ENCODE measurements around the gene LCN1. TPM values are rescaled to one million over a fixed set of nuclear protein-coding genes. Genes with fewer than 3 reads are reported as not detected.
A peak's percentile ranks its signal among the peaks of the same experiment; 100 is the strongest.

Gene LCN1
- total RNA-seq, 2 donors from 2014 or later = not detected

- ATAC-seq (no peak), DNase-seq (peak; percentile 65 to 75 (median 68))
- no peak overlapping the region for H3K4me3 ChIP-seq
- H3K27me3 ChIP-seq = no peaks in the 10 kb centered on the region
- intact Hi-C loops (cut with DNase I) = no loop called here
- H3K36me3 ChIP-seq (replicated peaks in 1 of 2; ENCODE audit: insufficient read depth in 1 of 2, low read depth in 2 of 2) = peaks cover 7 to 10% of the 10 kb centered on the region in 2 donors
- H3K4me1 ChIP-seq = peaks cover 21% of the 10 kb centered on the region
- 60 to 63% methylated on average over 9 to 21 of the region's 21 CpGs for WGBS, 2 donors
- H3K9me3 ChIP-seq = no peaks in the 10 kb centered on the region
- no peak overlapping the region for H3K27ac ChIP-seq
- TF ChIP-seq POLR2A (IDR thresholded peaks at IDR 0.05) = no peak
- TF ChIP-seq, protein P1, sequence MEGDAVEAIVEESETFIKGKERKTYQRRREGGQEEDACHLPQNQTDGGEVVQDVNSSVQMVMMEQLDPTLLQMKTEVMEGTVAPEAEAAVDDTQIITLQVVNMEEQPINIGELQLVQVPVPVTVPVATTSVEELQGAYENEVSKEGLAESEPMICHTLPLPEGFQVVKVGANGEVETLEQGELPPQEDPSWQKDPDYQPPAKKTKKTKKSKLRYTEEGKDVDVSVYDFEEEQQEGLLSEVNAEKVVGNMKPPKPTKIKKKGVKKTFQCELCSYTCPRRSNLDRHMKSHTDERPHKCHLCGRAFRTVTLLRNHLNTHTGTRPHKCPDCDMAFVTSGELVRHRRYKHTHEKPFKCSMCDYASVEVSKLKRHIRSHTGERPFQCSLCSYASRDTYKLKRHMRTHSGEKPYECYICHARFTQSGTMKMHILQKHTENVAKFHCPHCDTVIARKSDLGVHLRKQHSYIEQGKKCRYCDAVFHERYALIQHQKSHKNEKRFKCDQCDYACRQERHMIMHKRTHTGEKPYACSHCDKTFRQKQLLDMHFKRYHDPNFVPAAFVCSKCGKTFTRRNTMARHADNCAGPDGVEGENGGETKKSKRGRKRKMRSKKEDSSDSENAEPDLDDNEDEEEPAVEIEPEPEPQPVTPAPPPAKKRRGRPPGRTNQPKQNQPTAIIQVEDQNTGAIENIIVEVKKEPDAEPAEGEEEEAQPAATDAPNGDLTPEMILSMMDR (IDR thresholded peaks at IDR 0.05) = peak; percentile 44 to 68 (median 54)
Measured at GRCh38 chr9:135504262-135505243, 16.7 kb upstream of the LCN1 start.

DNA sequence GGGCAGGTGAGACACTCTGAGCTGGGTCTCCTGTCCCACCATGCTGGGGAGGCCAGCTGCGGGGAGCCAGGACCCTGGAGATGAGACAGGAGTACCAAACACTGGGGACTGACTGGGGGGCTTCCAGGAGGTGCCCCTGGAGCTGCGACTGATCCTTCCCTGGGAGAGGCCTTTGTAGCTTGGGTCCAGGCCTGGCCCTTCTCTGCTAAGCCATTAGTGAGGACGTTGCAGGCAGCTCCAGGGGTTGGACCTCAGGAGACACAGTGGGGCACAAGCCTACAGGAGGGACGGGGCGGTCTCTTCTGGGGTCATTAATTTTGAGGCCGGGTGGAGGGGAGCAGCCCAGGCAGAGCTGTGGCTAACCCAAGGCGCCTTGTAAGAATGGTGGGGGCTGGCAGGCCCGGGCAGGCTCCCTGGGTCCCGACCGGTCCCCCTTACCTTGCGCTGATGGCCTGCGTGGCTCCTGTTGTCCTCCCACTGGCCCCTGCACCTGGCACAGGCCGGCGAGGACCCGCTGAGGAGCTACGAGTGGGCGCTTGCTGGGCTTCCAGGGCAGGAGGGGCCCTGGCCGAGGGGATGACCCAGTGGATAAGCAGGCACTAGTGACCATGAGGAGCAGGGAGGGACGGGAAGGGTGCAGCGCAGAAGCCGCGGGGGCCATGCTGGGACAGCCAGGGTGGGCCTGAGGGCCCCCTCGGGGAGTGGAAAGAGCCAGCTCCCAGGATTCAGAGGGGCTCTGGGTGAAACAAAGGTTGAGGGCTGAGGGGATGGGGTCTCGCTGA lies 15.6 kb upstream of the LCN1 start:
- H3K4me1 ChIP-seq = peaks cover 16% of the 10 kb centered on the region

GRCh38 chr9:135506327-135507103 lies 14.7 kb upstream of the LCN1 start:
- Histone ChIP-seq H3K4me3 (no peak overlapping the region), H3K27ac (no peak overlapping the region), H3K4me1 (peaks cover 11% of the 10 kb centered on the region), H3K36me3 (replicated peaks in 1 of 2; ENCODE audit: insufficient read depth in 1 of 2, low read depth in 2 of 2) (peaks cover 7 to 10% of the 10 kb centered on the region in 2 donors), H3K27me3 (no peaks in the 10 kb centered on the region), H3K9me3 (no peaks in the 10 kb centered on the region)
- WGBS, 2 donors = 71 to 78% methylated on average over 6 to 14 of the region's 14 CpGs
- intact Hi-C loops (cut with DNase I) = no loop called here
- DNase-seq (peak in 2 of 4 donors; percentile 3 to 10), ATAC-seq (no peak)
- no peak for TF ChIP-seq POLR2A (IDR thresholded peaks at IDR 0.05)
- TF ChIP-seq, protein P1 (IDR thresholded peaks at IDR 0.05) = no peak

More for the DNA sequence above, 15.6 kb upstream of the LCN1 start:
- Histone ChIP-seq H3K9me3 (no peaks in the 10 kb centered on the region), H3K27me3 (no peaks in the 10 kb centered on the region), H3K4me3 (no peak overlapping the region), H3K27ac (no peak overlapping the region), H3K36me3 (replicated peaks in 1 of 2; ENCODE audit: insufficient read depth in 1 of 2, low read depth in 2 of 2) (peaks cover 7 to 10% of the 10 kb centered on the region in 2 donors)
- WGBS, 2 donors = 82% methylated on average over 12 to 20 of the region's 24 CpGs
- DNase-seq (peak in 1 of 4 donors; percentile 12), ATAC-seq (no peak)
- TF ChIP-seq POLR2A (IDR thresholded peaks at IDR 0.05) = no peak
- TF ChIP-seq, protein P1 (IDR thresholded peaks at IDR 0.05) = no peak
- intact Hi-C loops (cut with DNase I) = no loop called here

DNA sequence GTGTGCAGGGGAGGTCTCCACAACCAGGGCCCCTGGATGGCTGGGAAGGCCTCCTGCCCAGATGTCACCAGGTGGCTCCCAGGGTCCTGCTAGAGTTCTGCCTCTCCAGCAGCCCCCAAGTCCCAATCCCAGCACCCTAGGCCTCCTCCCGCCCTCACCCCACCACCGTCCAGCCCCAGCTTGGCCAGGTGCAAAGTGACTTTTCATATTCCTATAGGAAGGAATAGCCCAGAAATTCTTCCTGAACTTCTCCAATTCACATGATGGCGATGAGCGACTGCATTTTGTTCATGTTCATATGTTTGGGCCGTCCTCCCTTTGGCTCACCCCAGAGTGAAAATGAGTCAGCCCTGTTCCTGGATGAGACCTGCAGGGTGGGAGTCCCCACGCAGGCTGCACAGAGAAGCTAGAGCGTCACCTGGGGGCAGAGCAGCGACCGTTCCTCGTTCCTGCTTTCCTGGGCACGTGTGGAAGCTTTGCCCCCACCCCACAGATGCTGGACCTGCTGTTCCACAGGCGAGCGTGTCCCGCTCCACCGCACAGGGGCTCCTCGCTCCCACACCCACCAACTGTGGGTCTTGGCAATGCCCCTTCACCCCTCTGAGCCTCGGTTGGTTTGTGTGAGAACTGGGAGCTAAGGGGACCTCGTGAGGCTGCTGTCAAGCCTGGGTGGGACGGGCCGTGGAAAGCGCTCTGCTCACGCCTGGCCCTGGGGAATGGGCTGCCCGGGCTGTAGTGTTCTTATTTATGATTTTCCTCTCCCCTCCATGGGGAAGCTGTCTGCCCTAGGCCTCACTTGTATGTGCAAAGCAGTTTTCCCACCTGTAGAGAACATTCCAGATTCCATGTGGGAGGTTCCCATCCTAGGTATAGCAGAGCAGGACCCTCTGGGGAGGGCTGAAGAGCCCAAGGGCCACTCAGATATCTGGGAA lies 13.9 kb upstream of the LCN1 start:
- ATAC-seq (no peak), DNase-seq (peak in 3 of 4 donors; percentile 2 to 6 (median 3))
- TF ChIP-seq, protein P1 (IDR thresholded peaks at IDR 0.05) = no peak
- TF ChIP-seq POLR2A (IDR thresholded peaks at IDR 0.05) = no peak
- WGBS, 2 donors = 74 to 87% methylated on average over 15 to 23 of the region's 23 CpGs
- H3K4me3 ChIP-seq = no peak overlapping the region
- H3K9me3 ChIP-seq = no peaks in the 10 kb centered on the region
- peaks cover 2% of the 10 kb centered on the region for H3K4me1 ChIP-seq
- H3K36me3 ChIP-seq (replicated peaks in 1 of 2; ENCODE audit: insufficient read depth in 1 of 2, low read depth in 2 of 2) = peaks cover 7 to 10% of the 10 kb centered on the region in 2 donors
- no peak overlapping the region for H3K27ac ChIP-seq
- intact Hi-C loops (cut with DNase I) = no loop called here
- no peaks in the 10 kb centered on the region for H3K27me3 ChIP-seq

All from body of pancreas (tissue), 4 donors.